HEK293 (cell line): Measurements from ENCODE around the gene PRKAG3.

Experiments
- TCF7L2 ChIP-seq: IDR thresholded peaks from 2 replicates; pipeline ENCODE4 v1.6.1; 2011; ENCODE audit warnings: low read depth, mild to moderate bottlenecking, inconsistent platforms, low read length, moderate library complexity, borderline replicate concordance
- TRIM28 ChIP-seq: IDR thresholded peaks from 2 replicates; pipeline ENCODE4 v1.6.1; 2011; ENCODE audit warnings: low read length, control low read depth, borderline replicate concordance
- ZNF571 ChIP-seq: fragments of 450-650 bp; formaldehyde crosslinking; IDR thresholded peaks from 2 replicates; pipeline ENCODE4 v1.5.0; 2017; ENCODE audit warnings: missing biosample characterization, missing genetic modification characterization
- ZNF629 ChIP-seq: fragments of 450-650 bp; formaldehyde crosslinking; IDR thresholded peaks from 2 replicates; pipeline ENCODE4 v1.5.1; 2017; ENCODE audit warnings: missing biosample characterization, missing genetic modification characterization
- TF ChIP-seq, protein P1 (sequence below): fragments of 450-650 bp; formaldehyde crosslinking; IDR thresholded peaks from 2 replicates; pipeline ENCODE4 v1.5.1; 2016; ENCODE audit warnings: missing biosample characterization, missing genetic modification characterization

DNA sequence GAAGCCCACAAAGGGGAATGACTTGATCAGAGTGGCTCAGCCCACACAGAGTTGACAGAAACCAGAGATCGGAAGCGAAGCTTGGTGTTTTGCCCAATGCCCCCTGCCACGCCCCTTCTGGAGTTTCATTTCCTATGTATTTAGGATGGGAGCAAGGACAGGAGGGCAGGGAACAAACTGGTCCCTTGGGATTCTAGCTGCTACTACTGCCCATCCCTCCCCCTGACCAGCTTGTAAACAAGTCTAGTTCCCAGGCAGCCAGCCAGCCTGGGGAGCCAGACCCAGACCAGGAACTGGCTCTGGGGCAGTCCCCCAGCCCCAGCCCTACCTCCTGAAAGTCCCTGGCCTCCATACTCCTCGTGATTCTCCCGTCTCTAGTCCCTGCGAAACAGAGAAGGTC, 36.3 kb upstream of the PRKAG3 start:
- TF ChIP-seq TCF7L2 (no peak), ZNF629 (tag by site-specific recombination) (no peak), TRIM28 (no peak), ZNF571 (tag by site-specific recombination) (no peak)
- TF ChIP-seq, protein P1, sequence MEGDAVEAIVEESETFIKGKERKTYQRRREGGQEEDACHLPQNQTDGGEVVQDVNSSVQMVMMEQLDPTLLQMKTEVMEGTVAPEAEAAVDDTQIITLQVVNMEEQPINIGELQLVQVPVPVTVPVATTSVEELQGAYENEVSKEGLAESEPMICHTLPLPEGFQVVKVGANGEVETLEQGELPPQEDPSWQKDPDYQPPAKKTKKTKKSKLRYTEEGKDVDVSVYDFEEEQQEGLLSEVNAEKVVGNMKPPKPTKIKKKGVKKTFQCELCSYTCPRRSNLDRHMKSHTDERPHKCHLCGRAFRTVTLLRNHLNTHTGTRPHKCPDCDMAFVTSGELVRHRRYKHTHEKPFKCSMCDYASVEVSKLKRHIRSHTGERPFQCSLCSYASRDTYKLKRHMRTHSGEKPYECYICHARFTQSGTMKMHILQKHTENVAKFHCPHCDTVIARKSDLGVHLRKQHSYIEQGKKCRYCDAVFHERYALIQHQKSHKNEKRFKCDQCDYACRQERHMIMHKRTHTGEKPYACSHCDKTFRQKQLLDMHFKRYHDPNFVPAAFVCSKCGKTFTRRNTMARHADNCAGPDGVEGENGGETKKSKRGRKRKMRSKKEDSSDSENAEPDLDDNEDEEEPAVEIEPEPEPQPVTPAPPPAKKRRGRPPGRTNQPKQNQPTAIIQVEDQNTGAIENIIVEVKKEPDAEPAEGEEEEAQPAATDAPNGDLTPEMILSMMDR (tag by site-specific recombination) = no peak
